Islet precursor cell (in vitro differentiated cells): ENCODE data around the gene MPG.
"Not testable (repeated sequence)": the region's sequence is repeated elsewhere in the genome, so short reads cannot be mapped to it uniquely, and the experiment has no call there.

Experiments
- DNase-seq: peaks from one replicate; pipeline ENCODE4 v3.0.0-alpha.2; 2018

MPG gene, protein sequence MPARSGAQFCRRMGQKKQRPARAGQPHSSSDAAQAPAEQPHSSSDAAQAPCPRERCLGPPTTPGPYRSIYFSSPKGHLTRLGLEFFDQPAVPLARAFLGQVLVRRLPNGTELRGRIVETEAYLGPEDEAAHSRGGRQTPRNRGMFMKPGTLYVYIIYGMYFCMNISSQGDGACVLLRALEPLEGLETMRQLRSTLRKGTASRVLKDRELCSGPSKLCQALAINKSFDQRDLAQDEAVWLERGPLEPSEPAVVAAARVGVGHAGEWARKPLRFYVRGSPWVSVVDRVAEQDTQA

DNA sequence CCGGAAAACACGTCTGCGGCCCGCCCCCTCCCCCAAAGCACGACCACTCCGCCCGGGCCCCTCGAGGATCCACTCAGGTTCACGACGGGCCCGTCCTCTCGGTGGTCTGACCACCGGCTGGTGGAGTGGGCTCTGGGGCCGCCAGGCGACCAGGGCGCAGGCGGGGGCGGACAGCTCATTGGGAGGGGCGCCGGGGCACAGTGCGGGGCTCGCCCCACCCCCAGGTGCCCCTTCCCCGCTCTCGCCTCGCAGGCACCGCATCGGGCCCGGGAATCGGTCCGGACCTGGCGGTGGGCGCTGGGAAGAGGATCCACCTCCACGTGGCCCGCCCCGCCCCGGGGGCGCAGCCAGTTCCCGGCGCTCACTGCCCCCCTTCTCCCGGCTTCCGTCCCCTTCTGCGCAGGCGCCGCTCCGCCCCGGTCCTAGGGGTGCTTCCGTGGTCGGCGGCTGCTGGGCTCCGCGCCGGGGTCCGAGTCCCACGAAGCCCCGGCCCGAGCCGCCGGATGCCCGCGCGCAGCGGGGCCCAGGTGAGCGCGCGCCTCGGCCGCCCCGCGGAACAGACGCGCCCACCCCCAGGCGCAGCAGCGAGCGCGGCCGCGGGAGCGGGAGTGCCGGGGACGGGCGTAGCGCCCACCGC lies at the start of gene MPG:
Gene MPG (plus strand): TSS at position 419 of the 637 bp plus-strand sequence. CDS start 85 bp downstream, at position 504.
- peak; percentile 89 for DNase-seq

DNA sequence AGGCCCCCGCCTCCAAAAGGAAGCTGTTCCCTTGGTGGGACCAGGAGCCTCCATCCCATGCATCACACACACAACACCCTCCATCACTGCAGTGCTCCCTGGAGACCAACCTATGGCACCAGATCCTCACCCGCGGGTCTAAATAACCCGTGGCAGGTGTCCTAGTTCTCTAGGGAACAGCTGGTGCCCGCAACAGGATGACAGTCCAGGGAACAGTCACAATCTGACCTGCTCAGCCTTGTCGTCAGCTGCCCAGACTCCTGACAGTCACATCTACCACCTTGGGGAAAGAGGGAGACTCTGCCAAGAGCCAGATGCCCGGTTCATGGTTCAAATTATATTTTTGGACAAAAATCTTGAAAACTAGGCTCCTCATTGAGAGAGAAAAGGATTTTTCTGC lies 47.4 kb upstream of the MPG start:
- DNase-seq: not testable (repeated sequence)

DNA sequence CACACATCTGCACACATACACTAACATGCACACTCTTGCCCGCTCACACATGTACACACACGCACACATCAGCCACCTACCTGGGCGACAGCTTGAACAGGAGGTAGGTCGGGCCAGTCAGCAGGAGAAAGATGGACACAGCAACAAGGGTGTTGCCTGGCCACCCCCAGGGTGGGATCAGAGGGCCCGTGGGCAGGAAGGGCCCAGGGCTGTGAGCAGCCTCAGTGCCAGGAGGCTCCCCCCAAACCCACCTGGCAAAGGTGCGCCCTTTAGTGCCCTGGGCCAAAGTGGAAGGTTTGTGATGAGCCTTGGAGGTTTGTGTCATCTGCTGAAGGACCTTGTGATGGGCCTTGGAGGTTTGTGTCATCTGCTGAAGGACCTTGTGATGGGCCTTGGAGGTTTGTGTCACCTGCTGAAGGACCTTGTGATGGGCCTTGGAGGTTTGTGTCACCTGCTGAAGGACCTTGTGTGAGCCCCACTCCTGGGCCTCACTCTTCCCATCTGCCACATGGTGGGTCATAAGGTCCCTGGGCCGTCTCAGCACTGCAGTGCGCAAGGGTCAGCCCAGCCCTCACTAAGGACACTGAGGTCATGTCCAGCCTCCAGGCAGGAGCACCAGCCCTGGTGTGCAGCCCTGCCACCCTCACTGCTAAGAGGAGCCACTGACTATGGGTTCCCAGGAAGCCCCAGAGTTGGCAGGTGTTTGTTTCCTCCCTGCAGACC lies 44.7 kb upstream of the MPG start:
- DNase-seq: not testable (repeated sequence)

DNA sequence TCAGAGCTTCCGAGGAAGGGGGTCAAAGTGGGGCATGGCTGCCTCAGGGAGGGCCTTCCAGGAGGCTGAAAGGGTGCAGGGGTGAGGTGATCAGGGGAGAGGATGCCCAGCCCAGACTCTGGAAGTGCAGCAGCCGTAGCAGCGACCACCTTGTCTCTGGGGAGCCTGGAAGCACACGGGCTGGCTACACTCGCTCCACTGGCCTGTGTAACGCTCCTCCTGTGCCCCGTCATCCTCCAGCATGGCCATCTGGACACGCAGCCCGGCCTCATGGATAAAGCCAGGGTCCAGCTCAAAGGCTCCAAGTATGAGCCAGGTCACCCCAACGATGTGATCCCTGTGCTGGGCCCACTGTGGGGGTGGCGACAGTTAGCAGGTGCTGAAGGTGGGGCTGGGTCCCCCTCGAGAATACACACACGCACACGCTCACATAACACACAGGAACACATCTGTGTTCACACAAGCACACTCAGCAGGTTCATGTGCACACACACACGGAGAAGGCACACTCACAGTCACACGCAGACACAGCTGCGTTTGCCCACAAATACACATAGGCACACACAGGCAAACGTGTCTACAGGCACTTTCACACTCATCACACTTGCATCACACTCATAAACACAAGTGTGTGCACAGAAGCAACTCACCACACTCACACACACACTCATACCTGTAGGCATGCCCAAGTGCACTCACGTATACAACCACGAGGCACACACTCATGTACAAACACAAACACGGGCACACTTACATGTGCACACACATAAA lies 44.0 kb upstream of the MPG start:
- no peak for DNase-seq

DNA sequence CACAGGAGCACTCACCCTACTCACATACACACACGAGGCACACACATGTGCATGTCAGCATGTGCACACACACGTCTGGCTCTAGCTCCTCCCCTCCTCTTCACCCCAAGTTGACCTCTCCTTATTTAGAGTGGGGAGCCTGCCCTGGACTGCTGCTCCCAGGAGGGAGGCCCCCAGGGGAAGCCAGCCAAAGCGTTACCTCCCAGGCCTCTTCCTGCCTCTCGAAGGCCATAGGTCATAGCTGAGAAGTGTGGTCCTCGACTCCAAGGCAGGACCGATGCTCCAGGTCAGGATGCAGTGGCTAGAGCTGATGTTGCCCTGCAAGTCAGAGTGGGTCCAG lies 43.4 kb upstream of the MPG start:
- no peak for DNase-seq

DNA sequence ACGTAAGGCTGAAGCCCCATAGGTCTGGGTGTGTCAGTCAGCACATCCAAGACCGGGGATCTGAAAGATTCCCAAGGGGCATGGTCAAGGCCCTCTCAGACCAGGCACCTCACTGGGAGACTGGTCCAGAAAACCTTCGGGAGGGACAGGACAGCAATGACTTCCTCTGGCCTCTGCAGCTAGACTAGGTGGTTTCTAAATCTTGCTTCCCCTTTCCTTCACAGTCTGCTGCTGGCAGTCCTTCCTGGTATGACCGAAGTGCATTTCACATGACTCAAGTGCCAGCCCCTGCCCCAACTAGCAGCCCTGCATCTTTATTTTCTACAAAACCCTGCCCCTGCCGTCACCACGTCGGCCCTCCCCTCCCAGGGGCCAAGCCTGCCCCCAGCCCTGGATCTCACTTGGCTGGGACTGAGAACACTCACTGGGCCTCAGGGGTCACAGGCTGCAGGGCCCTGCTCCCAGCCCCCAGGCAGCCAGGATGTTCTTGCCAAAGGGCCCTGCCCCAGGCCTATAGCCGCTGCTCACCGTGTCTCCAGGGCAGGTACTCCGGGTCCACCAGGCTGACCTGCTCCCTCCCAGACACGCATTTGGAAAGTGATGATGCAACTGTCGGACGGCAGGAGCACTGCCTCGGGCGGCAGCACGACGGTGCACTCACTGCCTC lies 42.9 kb upstream of the MPG start:
- DNase-seq: peak; percentile 55

DNA sequence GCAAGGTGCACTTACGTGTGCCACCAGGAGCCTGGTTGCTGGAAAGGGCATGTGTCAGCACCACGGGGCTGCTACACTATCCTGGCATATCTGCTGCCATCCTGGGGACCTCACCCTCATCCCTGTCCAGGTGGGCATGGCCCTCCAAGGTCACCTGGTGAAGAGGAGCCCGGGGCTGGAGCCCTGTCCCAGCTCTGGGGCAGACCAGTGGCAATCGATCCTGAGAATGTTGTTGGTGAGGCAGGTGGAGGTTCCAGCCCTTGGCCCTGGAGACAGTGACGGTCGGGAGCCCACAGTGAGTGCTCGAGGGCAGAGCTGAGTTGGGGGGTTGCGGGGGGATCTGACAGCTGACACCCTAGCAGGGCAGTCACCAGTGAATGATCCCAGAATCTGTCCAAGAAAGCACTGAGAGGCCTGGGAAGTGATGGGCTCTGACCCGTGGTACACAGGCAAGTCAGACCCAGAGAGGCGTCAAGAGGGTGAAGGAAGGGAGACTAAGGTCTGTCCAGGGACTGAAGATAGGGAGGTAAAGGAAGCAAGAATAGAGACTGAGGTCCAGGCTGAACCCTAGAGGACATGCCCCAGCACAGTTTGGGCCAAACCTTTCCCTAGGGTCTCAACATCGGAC lies 42.2 kb upstream of the MPG start:
- DNase-seq: no peak

DNA sequence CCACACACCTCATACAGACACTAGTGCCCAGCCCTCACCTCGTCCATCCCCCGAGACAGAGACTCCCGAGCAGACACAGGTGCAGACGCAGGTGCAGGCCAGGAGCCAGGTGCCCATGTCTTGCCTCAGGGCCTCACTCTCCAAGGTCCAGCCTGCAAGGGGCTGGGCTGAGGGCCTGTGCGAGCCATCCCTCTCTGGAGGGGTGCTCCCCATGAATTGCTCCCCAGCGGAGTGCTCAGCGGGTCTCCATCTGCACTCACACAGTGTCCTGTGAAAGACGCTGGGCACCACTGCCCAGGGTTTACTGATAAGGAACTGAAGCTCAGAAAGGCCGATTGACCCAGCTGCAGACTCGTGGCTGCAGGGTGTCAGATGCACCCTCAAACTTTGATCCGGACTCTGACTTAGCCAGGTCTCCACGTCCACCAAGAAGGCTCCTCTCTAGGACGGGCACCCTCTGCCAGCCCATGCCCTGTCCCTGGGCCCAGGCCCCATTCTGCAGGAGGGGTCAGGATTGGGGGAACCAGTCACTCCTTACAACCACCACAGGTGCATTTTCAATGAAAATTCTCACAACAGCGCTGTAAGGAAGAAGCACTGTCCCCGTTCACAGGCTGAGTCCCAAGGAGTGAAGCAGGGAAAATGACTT lies 41.6 kb upstream of the MPG start:
- no peak for DNase-seq

DNA sequence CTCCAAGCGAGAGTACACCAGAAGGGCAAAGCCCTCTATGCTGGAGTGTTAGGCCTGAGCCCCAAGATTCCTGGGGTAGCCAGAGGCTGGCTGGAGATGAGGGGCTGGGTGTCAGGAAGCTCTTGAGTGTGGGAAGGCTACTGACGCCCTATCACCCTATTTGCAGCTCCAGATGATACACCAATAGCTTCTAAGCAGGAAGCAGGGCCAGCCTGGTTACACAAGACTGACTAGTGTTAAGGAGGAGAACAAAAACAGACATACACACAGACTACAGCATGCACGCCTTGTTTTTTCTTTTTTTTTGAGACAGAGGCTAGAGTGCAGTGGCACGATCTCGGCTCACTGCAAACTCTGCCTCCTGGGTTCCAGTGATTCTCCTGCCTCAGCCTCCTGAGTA lies 40.5 kb upstream of the MPG start:
- DNase-seq: no peak

DNA sequence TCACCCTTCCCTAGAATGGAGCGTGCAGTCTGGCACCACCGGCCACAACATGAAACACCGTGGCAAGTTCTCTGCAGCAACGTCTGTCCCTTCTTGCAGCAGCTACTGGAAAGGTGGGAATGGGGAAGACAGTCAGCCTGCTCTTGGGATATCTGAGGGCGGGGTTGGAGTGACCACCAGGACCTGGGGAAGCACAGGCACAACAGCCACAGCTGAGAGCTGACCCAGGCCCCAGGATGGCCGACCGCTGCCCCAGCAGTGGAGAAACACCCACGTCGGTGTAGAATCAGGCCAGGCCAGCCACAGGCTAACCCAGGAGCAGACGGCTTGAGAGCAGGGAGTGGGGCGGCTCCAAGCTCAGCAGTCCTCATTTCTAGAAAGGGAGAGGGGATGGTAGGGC lies 39.8 kb upstream of the MPG start:
- DNase-seq: peak; percentile 51

DNA sequence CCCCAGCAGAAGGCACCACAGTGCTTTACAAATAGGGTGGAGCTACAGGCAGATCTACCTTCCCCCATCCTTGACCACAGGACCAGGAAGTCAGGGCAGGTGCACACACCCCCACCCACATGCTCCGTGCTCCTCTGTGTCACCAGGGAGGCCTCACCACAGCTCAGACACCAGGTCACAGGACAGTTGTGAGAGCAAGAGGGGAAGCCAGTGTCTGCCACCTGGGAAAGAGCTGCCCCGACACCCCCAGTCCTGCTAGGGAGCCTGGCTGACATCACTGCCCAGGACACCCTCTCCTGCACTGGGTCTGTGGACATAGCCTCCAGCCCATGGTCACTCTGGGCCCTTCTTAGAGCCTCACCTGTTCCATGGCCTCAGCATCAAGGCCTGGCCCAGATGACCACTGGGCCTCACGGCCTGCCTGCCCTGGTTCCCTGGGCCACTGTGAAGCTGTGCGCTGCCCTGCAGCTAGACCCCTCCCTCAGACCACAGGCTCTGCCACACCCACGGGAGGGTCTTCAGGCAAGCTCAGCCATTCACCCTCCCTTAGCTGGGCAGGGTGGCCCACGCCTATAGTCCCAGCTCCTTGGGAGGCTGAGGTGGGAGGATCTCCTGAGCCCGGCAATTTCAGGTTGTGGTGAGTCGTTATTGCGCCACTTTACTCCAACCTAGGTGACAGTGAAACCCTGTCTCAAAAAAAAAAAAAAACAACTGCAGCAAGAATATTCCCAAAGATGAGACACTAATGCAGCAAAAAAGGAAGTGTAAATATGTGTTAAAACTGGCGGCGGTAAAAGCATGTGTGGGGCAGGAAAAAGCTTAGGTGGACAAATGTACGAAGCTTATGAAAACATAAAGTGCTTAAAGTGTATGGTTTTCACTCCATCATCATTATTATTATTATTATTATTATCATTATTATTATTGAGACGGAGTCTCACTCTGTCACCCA lies 38.8 kb upstream of the MPG start:
- peak; percentile 53 for DNase-seq

DNA sequence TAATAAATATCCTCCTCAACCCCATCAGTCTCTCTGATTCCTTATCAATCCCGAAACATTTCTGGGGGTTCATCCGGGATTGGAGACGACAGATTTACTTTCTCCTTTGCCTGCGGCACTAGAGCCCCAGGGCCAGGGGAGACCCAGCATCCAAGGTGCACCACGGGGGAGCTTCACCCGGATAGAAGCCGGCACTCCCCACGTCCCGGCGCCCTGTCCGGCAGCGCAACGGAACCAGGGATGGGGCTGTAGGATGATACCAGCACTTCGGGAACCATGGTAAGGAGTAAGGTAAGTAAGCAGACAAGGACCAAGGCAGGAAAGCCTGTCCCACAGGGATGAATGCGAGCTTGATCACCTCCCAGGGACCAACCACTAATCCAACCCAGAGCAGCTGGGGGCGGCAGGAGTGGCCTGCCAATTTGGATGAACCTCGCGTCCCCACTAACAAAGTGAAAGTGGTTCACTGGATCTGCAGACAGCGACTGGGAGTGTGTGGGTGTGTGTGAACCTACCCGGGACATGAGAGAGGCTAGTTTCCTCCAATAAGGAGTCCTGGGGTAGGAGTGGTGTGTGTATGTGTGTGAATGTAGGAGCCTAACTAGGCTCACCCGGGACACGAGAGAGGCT lies 36.5 kb upstream of the MPG start:
- DNase-seq: no peak

DNA sequence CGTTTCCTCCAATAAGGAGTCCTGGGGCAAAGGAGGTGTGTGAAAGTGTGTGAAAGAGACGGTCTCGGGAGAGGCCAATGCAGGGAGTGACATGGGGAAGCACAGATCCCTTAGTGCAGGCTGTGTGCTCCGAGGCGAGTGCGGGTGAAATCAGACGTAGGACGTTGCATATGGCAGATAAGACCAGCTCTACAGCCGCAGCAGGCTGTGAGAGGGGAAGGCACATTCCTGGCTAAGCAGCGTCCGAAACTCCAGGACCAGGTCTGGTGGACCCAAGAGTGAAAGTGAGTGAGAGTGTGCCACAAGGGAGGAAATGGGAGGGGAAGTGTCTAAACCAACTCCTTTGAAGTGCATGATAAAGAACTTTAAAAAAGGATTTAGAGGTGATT lies 36.0 kb upstream of the MPG start:
- DNase-seq: no peak

DNA sequence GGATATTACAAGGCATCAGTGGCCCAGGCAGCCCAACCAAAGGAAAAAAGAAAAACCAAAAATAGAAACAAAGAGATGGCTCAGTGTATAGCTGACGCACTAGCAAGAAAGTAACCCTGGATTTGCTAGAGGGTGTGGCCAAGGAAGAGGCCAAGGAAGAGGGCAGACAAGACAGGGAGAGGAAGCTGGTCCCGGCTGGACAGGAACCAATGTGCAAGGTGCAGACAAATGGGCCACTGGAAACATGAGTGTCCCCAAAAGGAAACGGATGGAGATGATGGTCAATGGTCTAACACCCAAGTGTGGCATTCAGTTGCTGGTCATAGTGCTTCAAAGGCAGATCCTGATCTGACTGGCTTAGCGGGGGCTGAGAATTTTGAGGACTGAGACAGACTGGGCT lies 35.3 kb upstream of the MPG start:
- no peak for DNase-seq

DNA sequence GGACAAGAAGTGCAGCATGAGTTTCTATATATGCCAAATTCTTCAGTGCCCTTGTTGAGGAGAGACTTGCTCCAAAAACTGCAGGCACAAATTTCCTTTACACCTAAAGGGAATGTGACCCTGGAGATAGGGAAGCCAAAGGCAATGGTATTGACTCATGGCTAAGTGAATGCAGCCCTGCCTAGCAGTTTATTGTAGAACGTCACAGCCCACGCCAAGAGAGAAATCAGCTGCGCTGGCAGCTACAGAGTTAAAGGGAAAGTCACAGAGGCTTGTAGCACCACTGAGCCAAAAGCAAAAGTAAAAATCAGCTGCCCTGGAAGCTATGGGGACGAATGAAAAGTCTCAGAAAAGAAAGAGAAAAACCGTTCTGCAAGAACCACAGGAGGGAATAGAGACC lies 34.7 kb upstream of the MPG start:
- DNase-seq: no peak

DNA sequence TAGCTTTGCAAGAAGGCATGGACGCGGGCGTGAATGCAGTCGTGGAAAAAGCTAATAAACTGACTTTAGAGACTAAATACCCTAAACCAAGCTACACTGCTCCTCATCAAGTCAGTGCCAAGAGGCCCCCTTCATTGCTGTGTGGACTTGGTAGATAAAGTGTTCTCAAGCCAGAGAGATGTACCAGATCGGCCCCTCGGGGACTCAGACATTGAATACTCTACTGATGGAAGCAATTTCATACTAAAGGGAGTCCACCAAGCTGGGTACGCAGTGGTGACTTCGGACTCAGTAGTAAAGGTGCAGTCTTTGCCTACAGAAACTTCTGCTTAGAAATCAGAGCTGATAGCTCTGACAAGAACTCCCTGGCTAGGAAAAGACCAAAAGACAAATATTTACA lies 33.4 kb upstream of the MPG start:
- DNase-seq: no peak

DNA sequence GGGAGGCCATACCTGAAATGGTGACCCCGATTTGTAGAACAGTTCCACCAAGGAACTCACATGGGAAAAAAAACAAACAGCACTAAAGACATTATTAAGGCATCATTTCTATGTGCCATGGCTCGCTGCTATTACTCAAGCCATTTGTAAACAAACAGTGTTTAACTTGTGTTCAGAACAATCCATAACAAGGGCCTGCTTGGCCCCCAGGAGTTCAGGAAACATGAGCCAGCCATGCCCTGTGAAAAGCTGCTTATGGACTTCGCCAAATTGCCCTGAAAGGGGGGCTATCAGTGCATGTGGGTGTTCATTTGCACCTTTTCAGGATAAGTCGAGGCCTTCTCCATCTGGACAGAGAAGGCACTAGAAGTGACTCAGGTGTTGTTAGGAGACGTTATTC lies 32.6 kb upstream of the MPG start:
- DNase-seq: no peak

DNA sequence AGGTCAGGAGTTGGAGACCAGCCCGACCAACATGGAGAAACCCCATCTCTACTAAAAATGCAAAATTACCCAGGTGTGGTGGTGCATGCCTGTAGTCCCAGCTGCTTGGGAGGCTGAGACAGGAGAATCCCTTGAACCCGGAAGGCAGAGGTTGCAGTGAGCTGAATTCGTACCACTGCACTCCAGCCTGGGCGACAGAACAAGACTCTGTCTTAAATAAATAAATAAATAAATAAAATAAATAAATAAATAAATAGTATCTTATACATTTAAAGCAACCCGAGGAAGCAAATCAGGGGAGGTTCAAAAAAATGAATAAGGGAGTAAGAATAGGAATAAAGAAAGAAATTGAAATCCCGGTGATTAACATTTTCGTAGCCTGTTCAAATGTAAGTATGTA lies 31.5 kb upstream of the MPG start:
- not testable (repeated sequence) for DNase-seq

DNA sequence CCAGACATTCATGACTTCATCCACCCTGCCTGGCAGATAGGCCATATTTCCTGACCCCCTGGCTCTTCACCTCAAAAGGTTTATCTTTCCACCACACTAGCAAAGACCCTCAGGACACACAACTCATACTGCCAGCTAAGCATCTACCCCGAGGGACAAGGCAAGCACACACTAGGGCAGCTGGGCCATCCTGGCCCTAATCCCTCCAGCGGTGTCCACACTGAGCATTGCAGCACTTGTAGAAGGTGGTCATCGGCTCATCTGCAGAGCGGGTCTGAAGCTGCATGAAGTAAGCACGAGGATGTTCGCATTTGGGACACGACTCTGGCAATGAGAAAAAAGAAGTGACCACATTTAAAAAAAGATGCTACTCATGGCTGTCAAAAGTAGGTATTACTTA lies 30.8 kb upstream of the MPG start:
- no peak for DNase-seq
